NCI-H2196 treated with DMSO at 0.1 percent for 48 hours (cell line): ENCODE data around the gene SDC1.

Experiments
- DNase-seq: peaks from one replicate; lab custom pipeline; 2025; ENCODE audit not compliant: unreplicated experiment; lab: John Stamatoyannopoulos, UW

SDC1 gene

GRCh38 chr2:20186078-20186854 lies 38.7 kb downstream of the SDC1 start:
- DNase-seq = no peak

GRCh38 chr2:20185176-20186022 lies 39.5 kb downstream of the SDC1 start:
- no peak for DNase-seq

GRCh38 chr2:20184067-20184938 lies 40.6 kb downstream of the SDC1 start:
- no peak for DNase-seq

GRCh38 chr2:20183373-20183772 lies 41.6 kb downstream of the SDC1 start:
- DNase-seq = no peak

GRCh38 chr2:20182241-20182931 lies 42.5 kb downstream of the SDC1 start:
- peak; percentile 11 for DNase-seq

- no peak for DNase-seq
These were observed 43.2 kb downstream of the SDC1 start for GRCh38 chr2:20181761-20182160.

- DNase-seq = no peak
These were observed 44.0 kb downstream of the SDC1 start for GRCh38 chr2:20180676-20181648.

GRCh38 chr2:20179755-20180594 lies 45.0 kb downstream of the SDC1 start:
- no peak for DNase-seq

- no peak for DNase-seq
These were observed 45.5 kb downstream of the SDC1 start for GRCh38 chr2:20179466-20179754.

GRCh38 chr2:20178666-20179465 lies 46.1 kb downstream of the SDC1 start:
- DNase-seq = no peak

- DNase-seq = no peak
These were observed 46.7 kb downstream of the SDC1 start for GRCh38 chr2:20178249-20178607.

- DNase-seq = no peak
These were observed 47.2 kb downstream of the SDC1 start for GRCh38 chr2:20177556-20178248.

- no peak for DNase-seq
These were observed 48.2 kb downstream of the SDC1 start for GRCh38 chr2:20176760-20177159.

GRCh38 chr2:20175931-20176330 lies 49.0 kb downstream of the SDC1 start:
- no peak for DNase-seq

- DNase-seq = no peak
These were observed 49.7 kb downstream of the SDC1 start for GRCh38 chr2:20175267-20175666.

- DNase-seq = no peak
These were observed 50.5 kb downstream of the SDC1 start for GRCh38 chr2:20174410-20174809.
